Mesendoderm (in vitro differentiated cells): ENCODE data around the gene PDZRN3.
"Not testable (repeated sequence)": the region's sequence is repeated elsewhere in the genome, so short reads cannot be mapped to it uniquely, and the experiment has no call there.

Experiments used
- DNase-seq: peaks from one replicate; pipeline ENCODE4 v3.0.0; 2013
- H2AK5ac ChIP-seq: 2 replicates; pipeline ENCODE4 v1.6.1; 2013; ENCODE audit warnings: low read length, inconsistent platforms
- H2BK120ac ChIP-seq: 2 replicates; pipeline ENCODE4 v1.6.1; 2013; ENCODE audit warnings: low read depth, mild to moderate bottlenecking, low read length, moderate library complexity, mixed read lengths
- H2BK15ac ChIP-seq: replicated peaks from 2 replicates; pipeline ENCODE4 v1.6.1; 2013; ENCODE audit warnings: low read depth, mild to moderate bottlenecking, moderate library complexity
- H2BK5ac ChIP-seq: 2 replicates; pipeline ENCODE4 v1.6.1; 2013; ENCODE audit warnings: low read length, inconsistent platforms
- H3K18ac ChIP-seq: 2 replicates; pipeline ENCODE4 v1.6.1; 2013; ENCODE audit warnings: mild to moderate bottlenecking, low read length, mixed read lengths
- H3K23ac ChIP-seq: one replicate; pipeline ENCODE4 v1.6.1; 2013; ENCODE audit warnings: low read length
- H3K27ac ChIP-seq: 2 replicates; pipeline ENCODE4 v1.5.1; 2013; ENCODE audit warnings: low read depth, mild to moderate bottlenecking, inconsistent platforms, low read length, moderate library complexity
- H3K27me3 ChIP-seq: 2 replicates; pipeline ENCODE4 v1.6.1; 2013; ENCODE audit warnings: low read length, control low read depth, mild to moderate bottlenecking, inconsistent platforms; ENCODE audit not compliant: insufficient read depth, poor library complexity
- H3K36me3 ChIP-seq: 2 replicates; pipeline ENCODE4 v1.6.1; 2013; ENCODE audit warnings: low read length, inconsistent platforms; ENCODE audit not compliant: control insufficient read depth, insufficient read depth
- H3K4ac ChIP-seq: one replicate; pipeline ENCODE4 v1.6.1; 2013; ENCODE audit warnings: low read depth, mild to moderate bottlenecking, low read length, moderate library complexity
- H3K4me1 ChIP-seq: 2 replicates; pipeline ENCODE4 v1.6.1; 2013; ENCODE audit warnings: low read depth, low read length, inconsistent platforms; ENCODE audit not compliant: control insufficient read depth
- H3K4me2 ChIP-seq: 2 replicates; pipeline ENCODE4 v1.6.1; 2013; ENCODE audit warnings: low read length
- H3K4me3 ChIP-seq: 2 replicates; pipeline ENCODE4 v1.5.1; 2013; ENCODE audit warnings: mild to moderate bottlenecking, low read length
- H3K56ac ChIP-seq: one replicate; pipeline ENCODE4 v1.6.1; 2013; ENCODE audit warnings: low read length
- H3K79me1 ChIP-seq: 2 replicates; pipeline ENCODE4 v1.6.1; 2013; ENCODE audit warnings: low read length, inconsistent platforms
- H3K79me2 ChIP-seq: 2 replicates; pipeline ENCODE4 v1.6.1; 2013; ENCODE audit warnings: mild to moderate bottlenecking, low read length; ENCODE audit not compliant: control insufficient read depth, insufficient read depth
- H3K9ac ChIP-seq: 2 replicates; pipeline ENCODE4 v1.6.1; 2013; ENCODE audit warnings: low read length, inconsistent platforms
- H4K5ac ChIP-seq: one replicate; pipeline ENCODE4 v1.6.1; 2013; ENCODE audit warnings: low read length
- H4K8ac ChIP-seq: one replicate; pipeline ENCODE4 v1.6.1; 2013; ENCODE audit warnings: low read depth, mild to moderate bottlenecking, control low read depth, low read length, moderate library complexity
- WGBS: extraction: QIAGEN DNeasy Blood & Tissue Kit; methylation state at CpG from one replicate; pipeline ENCODE4 v1.1.7; 2013; ENCODE audit warnings: low lambda C conversion rate, missing lambda C conversion rate; ENCODE audit not compliant: insufficient coverage; ENCODE audit errors: extremely low coverage; 5-methylcytosine and 5-hydroxymethylcytosine counted together

Gene PDZRN3

DNA sequence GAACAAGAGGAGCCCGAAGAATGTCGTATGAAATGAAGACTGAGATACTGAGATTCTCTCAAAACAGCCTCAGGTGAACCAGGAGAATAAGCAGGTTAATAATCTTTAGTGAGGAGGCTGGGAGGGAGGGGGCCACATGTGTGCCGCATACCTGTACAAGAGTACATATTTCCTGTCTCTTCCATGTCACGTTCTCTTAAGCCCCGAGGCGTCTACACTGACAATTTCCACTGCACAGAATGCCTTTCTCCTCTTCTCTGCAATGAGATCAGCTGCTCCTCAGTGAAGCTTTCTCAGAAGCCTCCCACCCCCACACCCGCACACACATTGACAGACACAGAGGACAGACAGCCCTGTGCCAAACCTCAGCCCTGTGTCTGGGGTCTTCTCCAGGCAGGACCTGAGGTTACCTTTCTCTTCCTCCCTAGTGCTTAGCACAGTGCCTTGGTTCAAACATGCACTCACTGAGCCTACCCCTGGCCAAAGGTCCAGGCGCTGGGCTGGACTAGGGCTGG, 55.4 kb downstream of the PDZRN3 start:
- Histone ChIP-seq H3K79me1 (no peaks in the 10 kb centered on the region), H4K8ac (no peak overlapping the region), H3K4ac (no peak overlapping the region), H3K18ac (no peak overlapping the region), H2BK120ac (no peak overlapping the region), H3K27ac (no peak overlapping the region), H2BK5ac (no peak overlapping the region), H4K5ac (no peak overlapping the region), H3K4me1 (peaks cover 2% of the 10 kb centered on the region), H3K9ac (no peak overlapping the region), H3K23ac (no peak overlapping the region), H3K56ac (no peak overlapping the region), H2AK5ac (no peak overlapping the region), H3K4me3 (no peak overlapping the region), H3K36me3 (no peaks in the 10 kb centered on the region), H3K27me3 (no peaks in the 10 kb centered on the region), H3K79me2 (no peaks in the 10 kb centered on the region), H2BK15ac (no peak overlapping the region), H3K4me2 (no peak overlapping the region)
- no CpG with 5 or more reads among the region's 8 CpGs for WGBS
- DNase-seq: no peak

DNA sequence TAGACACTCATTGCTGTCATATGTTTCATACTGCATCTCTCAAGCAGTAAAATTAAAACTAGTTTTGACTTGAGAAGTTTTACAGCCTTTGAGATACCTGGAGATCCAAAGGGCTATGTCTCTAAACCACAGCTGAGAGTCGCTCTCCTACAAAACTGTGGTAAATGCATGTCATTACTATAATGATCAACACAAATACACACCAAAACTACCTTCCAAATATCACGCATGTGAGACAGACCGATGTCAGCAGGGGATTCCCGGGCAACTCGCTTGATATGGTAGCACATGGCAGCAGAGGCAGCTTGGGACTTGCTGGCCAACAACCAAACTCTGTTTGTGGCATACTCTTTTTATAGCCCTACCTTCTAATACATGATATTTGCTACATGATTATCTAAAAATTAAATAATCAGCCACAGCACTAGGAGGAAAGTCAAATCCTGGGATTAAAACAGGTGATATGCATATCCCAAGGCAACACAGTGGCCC, 56.3 kb downstream of the PDZRN3 start:
- H2AK5ac ChIP-seq: no peak overlapping the region
- H3K27me3 ChIP-seq: no peaks in the 10 kb centered on the region
- no peak for DNase-seq

DNA sequence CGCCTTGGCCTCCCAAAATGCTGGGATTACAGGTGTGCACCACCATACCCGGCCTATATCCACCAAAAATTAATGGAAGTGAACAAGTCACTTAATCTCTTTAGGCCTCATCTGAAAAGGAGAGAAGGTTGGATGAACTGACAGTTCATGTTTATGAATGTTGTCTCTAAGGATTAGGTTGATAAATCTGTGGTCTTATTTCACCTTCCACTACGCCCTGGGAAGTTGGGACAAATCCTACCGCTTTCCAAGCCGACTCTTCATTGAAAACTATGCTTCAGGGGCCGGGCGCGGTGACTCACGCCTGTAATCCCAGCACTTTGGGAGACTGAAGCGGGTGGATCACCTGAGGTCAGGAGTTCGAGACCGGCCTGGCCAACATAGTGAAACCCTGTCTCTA, 59.4 kb downstream of the PDZRN3 start:
- not testable (repeated sequence) for H2BK5ac ChIP-seq, H3K36me3 ChIP-seq, H3K4me2 ChIP-seq, H2AK5ac ChIP-seq, H3K79me1 ChIP-seq, H3K56ac ChIP-seq, H4K8ac ChIP-seq, DNase-seq, H3K27ac ChIP-seq, H3K79me2 ChIP-seq, H4K5ac ChIP-seq, H3K4ac ChIP-seq, H3K27me3 ChIP-seq, H3K18ac ChIP-seq, H2BK120ac ChIP-seq, H3K9ac ChIP-seq, H3K23ac ChIP-seq, H2BK15ac ChIP-seq, H3K4me3 ChIP-seq, H3K4me1 ChIP-seq
- no CpG with 5 or more reads among the region's 12 CpGs for WGBS

More for the DNA sequence above, 56.3 kb downstream of the PDZRN3 start:
- Histone ChIP-seq H3K27ac (no peak overlapping the region), H2BK5ac (no peak overlapping the region), H3K36me3 (no peaks in the 10 kb centered on the region), H4K5ac (no peak overlapping the region), H3K4me2 (no peak overlapping the region), H3K4me1 (peaks cover 2% of the 10 kb centered on the region), H3K79me2 (no peaks in the 10 kb centered on the region), H3K56ac (no peak overlapping the region), H2BK120ac (no peak overlapping the region), H3K79me1 (no peaks in the 10 kb centered on the region), H4K8ac (no peak overlapping the region), H3K18ac (no peak overlapping the region), H3K4ac (no peak overlapping the region), H3K4me3 (no peak overlapping the region), H2BK15ac (no peak overlapping the region), H3K23ac (no peak overlapping the region), H3K9ac (no peak overlapping the region)
- WGBS: no CpG with 5 or more reads among the region's 5 CpGs

DNA sequence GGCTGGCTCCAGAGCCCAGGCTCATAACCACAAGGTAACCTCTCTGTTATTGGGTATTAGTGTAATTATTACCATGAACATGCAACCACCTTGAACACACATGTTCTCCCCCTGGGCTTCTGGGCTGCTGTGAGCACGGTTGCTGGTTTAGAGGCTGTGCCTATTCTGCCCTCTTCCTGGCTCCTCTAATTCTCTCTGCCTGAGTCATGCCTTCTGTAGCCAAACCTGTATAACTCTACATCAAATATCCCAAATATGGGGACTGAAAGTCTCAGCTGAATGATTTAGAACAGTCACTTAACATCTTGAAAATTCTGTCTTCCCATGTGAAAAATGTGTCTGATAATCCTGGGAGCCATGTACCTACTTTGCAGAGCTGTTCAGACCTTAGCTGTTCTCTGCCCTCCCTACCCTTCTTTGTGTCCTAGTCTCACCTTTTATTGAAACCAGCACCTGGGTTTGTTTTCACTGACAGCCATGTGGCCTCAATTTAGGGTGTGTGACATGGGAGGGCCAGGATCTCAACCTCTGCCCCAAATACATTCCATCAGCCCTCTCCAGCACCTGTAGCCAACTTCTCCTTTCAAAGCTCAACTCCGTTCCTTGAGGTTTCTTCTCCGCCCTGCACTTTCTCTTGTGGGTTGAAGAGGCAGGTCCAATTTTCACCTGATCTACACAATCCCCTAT, 60.7 kb downstream of the PDZRN3 start:
- Histone ChIP-seq H3K4ac (no peak overlapping the region), H3K4me1 (no peaks in the 10 kb centered on the region), H2BK15ac (no peak overlapping the region), H2BK120ac (no peak overlapping the region), H3K9ac (no peak overlapping the region), H2BK5ac (no peak overlapping the region), H2AK5ac (no peak overlapping the region), H3K79me1 (no peaks in the 10 kb centered on the region), H3K18ac (no peak overlapping the region), H3K56ac (no peak overlapping the region), H4K8ac (no peak overlapping the region), H3K4me3 (no peak overlapping the region), H3K36me3 (no peaks in the 10 kb centered on the region), H3K27ac (no peak overlapping the region), H3K23ac (no peak overlapping the region), H4K5ac (no peak overlapping the region), H3K4me2 (no peak overlapping the region), H3K79me2 (no peaks in the 10 kb centered on the region), H3K27me3 (no peaks in the 10 kb centered on the region)
- DNase-seq: no peak
- no CpG with 5 or more reads among the region's 3 CpGs for WGBS

DNA sequence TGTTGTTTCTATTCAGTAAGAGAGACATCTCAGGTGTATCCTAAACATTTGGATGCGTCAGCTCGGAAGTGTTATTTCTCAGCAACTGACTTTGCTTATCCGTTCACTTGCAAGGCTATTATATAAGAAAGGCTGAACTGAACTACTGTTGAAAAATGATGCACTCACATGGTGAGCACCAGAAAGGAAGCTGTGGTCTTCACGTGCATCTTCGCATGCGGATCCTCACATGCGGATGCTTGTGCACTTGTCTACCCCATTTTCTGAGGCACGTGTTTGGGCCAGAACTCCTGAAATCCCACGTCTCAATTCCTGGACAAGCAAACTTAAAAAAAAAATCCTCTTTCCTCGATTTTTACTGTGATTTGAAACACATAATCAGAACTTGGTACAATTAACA, 63.2 kb downstream of the PDZRN3 start:
- Histone ChIP-seq H3K79me2 (no peaks in the 10 kb centered on the region), H3K9ac (no peak overlapping the region), H4K8ac (no peak overlapping the region), H4K5ac (no peak overlapping the region), H3K4me3 (no peak overlapping the region), H3K27ac (no peak overlapping the region), H3K36me3 (no peaks in the 10 kb centered on the region), H3K4ac (no peak overlapping the region), H3K4me2 (no peak overlapping the region), H3K27me3 (no peaks in the 10 kb centered on the region), H2AK5ac (no peak overlapping the region), H3K18ac (no peak overlapping the region), H2BK5ac (no peak overlapping the region), H3K4me1 (peaks cover 5% of the 10 kb centered on the region), H2BK15ac (no peak overlapping the region), H3K79me1 (no peaks in the 10 kb centered on the region), H2BK120ac (no peak overlapping the region), H3K23ac (no peak overlapping the region), H3K56ac (no peak overlapping the region)
- WGBS: no CpG with 5 or more reads among the region's 10 CpGs
- no peak for DNase-seq

DNA sequence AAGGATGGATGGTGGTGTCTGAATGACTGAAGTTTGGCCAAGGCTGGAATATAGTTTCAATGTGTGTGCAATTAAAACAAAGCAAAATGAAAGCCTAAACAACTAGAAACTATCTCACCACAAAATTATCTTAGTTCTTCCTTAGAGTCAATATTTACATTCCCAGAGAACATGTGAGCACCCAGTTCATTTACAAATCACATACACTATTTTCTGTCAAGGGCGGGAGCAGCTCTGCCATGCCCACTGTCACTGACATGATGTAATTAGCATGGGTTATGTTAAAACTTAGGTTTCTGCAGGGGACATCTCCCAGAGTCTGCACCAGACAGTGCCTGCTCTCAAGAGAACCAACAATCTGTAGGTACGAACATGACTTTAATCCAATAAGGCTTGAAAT, 65.0 kb downstream of the PDZRN3 start:
- no peak overlapping the region for H3K56ac ChIP-seq
- WGBS: no CpG with 5 or more reads among the region's 2 CpGs
- no peak overlapping the region for H2AK5ac ChIP-seq
- H3K4me1 ChIP-seq: peaks cover 5% of the 10 kb centered on the region
- H3K79me1 ChIP-seq: no peaks in the 10 kb centered on the region
- H3K4me2 ChIP-seq: no peak overlapping the region
- H3K4ac ChIP-seq: no peak overlapping the region
- H3K27ac ChIP-seq: no peak overlapping the region
- DNase-seq: no peak
- no peak overlapping the region for H2BK120ac ChIP-seq
- H3K4me3 ChIP-seq: no peak overlapping the region
- no peak overlapping the region for H3K23ac ChIP-seq
- H2BK5ac ChIP-seq: no peak overlapping the region
- H3K36me3 ChIP-seq: no peaks in the 10 kb centered on the region
- no peaks in the 10 kb centered on the region for H3K79me2 ChIP-seq
- no peaks in the 10 kb centered on the region for H3K27me3 ChIP-seq
- H3K18ac ChIP-seq: no peak overlapping the region
- H4K8ac ChIP-seq: no peak overlapping the region
- H4K5ac ChIP-seq: no peak overlapping the region
- no peak overlapping the region for H2BK15ac ChIP-seq
- no peak overlapping the region for H3K9ac ChIP-seq
